Stomach (tissue), 9 donors: ENCODE measurements around the gene PMM2. TPM values are rescaled to one million over a fixed set of nuclear protein-coding genes. Genes with fewer than 3 reads are reported as not detected.

Experiments
- DNase-seq, 2 donors: peaks; one replicate each; pipeline versions ENCODE4 v3.0.0 to v3.0.0-alpha.2; 2013 to 2019
- H3K27ac ChIP-seq, 5 donors: fragments of 200-600 bp in 4 of 5; sonication (generic) in 4 of 5; one replicate each; pipeline ENCODE4 v1.5.1; 2013 to 2019; ENCODE audit warnings: mild to moderate bottlenecking in 1 of 5, moderate library complexity in 1 of 5
- H3K27me3 ChIP-seq, 3 donors: fragments of 200-600 bp; sonication (generic); one replicate each; pipeline ENCODE4 v1.5.1; 2017 to 2019; ENCODE audit warnings: mixed run types in 1 of 3
- H3K36me3 ChIP-seq, 4 donors: fragments of 200-600 bp; sonication (generic); 1 replicate in 3 of 4; 2 replicates in 1 of 4; pipeline ENCODE4 v1.5.1; 2016 to 2019
- H3K4me1 ChIP-seq, 4 donors: fragments of 200-600 bp; sonication (generic); one replicate each; pipeline ENCODE4 v1.5.1; 2016 to 2019
- H3K4me3 ChIP-seq, 4 donors: fragments of 200-600 bp; sonication (generic) in 3 of 4; one replicate each; pipeline ENCODE4 v1.5.1; 2016 to 2019; ENCODE audit warnings: mild to moderate bottlenecking in 1 of 4
- H3K9me3 ChIP-seq, 4 donors: fragments of 200-600 bp; sonication (generic); one replicate each; pipeline ENCODE4 v1.5.1; 2016 to 2019
- CTCF ChIP-seq, 7 experiments: fragments of 450-650 bp in 4 of 7; fragments of 200-600 bp in 3 of 7; sonication (generic) in 3 of 7; IDR thresholded peaks; one replicate each; pipeline ENCODE4 v1.5.1; 2016 to 2019; ENCODE audit warnings: antibody characterized with exemption in 7 of 7, control low read depth in 2 of 7, mild to moderate bottlenecking in 1 of 7
- EP300 ChIP-seq: sonication (generic); formaldehyde crosslinking; IDR thresholded peaks from one replicate; pipeline ENCODE4 v1.6.1; 2017; ENCODE audit warnings: antibody characterized with exemption
- POLR2A ChIP-seq, 4 donors: fragments of 450-650 bp; IDR thresholded peaks; one replicate each; pipeline ENCODE4 v1.6.1; 2016; ENCODE audit warnings: antibody characterized with exemption in 4 of 4, control low read depth in 2 of 4, mild to moderate bottlenecking in 1 of 4, moderate library complexity in 1 of 4
- POLR2AphosphoS5 ChIP-seq, 3 donors: sonication (generic); formaldehyde crosslinking; IDR thresholded peaks; one replicate each; pipeline ENCODE4 v1.6.1; 2016; ENCODE audit warnings: antibody characterized with exemption in 3 of 3
- WGBS, 5 donors: extraction: QIAGEN DNeasy Blood & Tissue Kit in 3 of 5; methylation state at CpG; one replicate each; pipeline versions ENCODE4 v1.1.5 to v1.1.7; 2013 to 2018; 5-methylcytosine and 5-hydroxymethylcytosine counted together
- intact Hi-C: fragments of 100-400 bp; cut with DNase I; formaldehyde crosslinking; loops from one replicate; pipeline ENCODE4 v1.15.1; 2023; ENCODE audit warnings: low total_unique reads
- polyA plus RNA-seq, 3 donors: library from polyadenylated mRNA; stranded (reverse); fragments of 200-250 nt; gene quantifications; one replicate each; pipeline ENCODE4 v1.2.3, GENCODE V29; 2013
- total RNA-seq, 5 donors: library from RNA; depleted of rRNA; stranded (reverse); fragments of >200 nt; gene quantifications; one replicate each; pipeline versions ENCODE4 v1.1.0 to v1.2.3, GENCODE V29; 2014 to 2016
- donor health status: healthy with polysubstance abuse.
- donor health status: Bipolar disorder and iron deficiency.
- donor health status: healthy.

PMM2 gene
- total and polyA plus RNA-seq, 8 donors: 15.1 to 89.3 (median 40.4) TPM

- TF ChIP-seq EP300 (no peak), CTCF (IDR thresholded peaks at IDR 0.05) (no peak), POLR2AphosphoS5 (IDR thresholded peaks at IDR 0.05) (no peak), POLR2A (IDR thresholded peaks at IDR 0.05) (no peak)
- WGBS, 5 donors: 80 to 92% (median 85%) methylated on average over 13 of the region's 13 CpGs
- Histone ChIP-seq H3K36me3 (peaks cover 85 to 100% (median 99%) of the 10 kb centered on the region in 4 donors), H3K27me3 (no peaks in the 10 kb centered on the region), H3K9me3 (no peaks in the 10 kb centered on the region), H3K4me3 (no peak overlapping the region), H3K27ac (no peak overlapping the region), H3K4me1 (peaks cover 0 to 2% (median under 1%) of the 10 kb centered on the region in 4 donors)
- no peak for DNase-seq
- intact Hi-C loops: loop anchor here (10.0 kb wide), 1 partner anchor 78 kb away; the partner anchor contains the start of gene LITAFD
Measured at GRCh38 chr16:8806272-8806983, 8.8 kb downstream of the PMM2 start.

- intact Hi-C loops: loop anchor here (10.0 kb wide), 1 partner anchor 78 kb away; the partner anchor contains the start of gene LITAFD
- Histone ChIP-seq H3K9me3 (no peaks in the 10 kb centered on the region), H3K36me3 (peaks cover 87 to 100% (median 99%) of the 10 kb centered on the region in 4 donors), H3K27ac (no peak overlapping the region), H3K4me1 (peaks cover 0 to 2% (median 0%) of the 10 kb centered on the region in 4 donors), H3K27me3 (no peaks in the 10 kb centered on the region), H3K4me3 (no peak overlapping the region)
- WGBS, 5 donors: 87 to 93% (median 92%) methylated on average over 5 of the region's 5 CpGs
- TF ChIP-seq CTCF (IDR thresholded peaks at IDR 0.05) (no peak), EP300 (no peak), POLR2AphosphoS5 (IDR thresholded peaks at IDR 0.05) (no peak), POLR2A (IDR thresholded peaks at IDR 0.05) (no peak)
- no peak for DNase-seq
Measured at GRCh38 chr16:8807189-8807588, 9.6 kb downstream of the PMM2 start.

GRCh38 chr16:8808009-8808408 lies 10.4 kb downstream of the PMM2 start:
- H3K27ac ChIP-seq: no peak overlapping the region
- no peak for DNase-seq
- H3K4me1 ChIP-seq: peaks cover 0 to 2% (median 0%) of the 10 kb centered on the region in 4 donors
- H3K27me3 ChIP-seq: no peaks in the 10 kb centered on the region
- TF ChIP-seq POLR2A (IDR thresholded peaks at IDR 0.05) (no peak), EP300 (no peak), POLR2AphosphoS5 (IDR thresholded peaks at IDR 0.05) (no peak), CTCF (IDR thresholded peaks at IDR 0.05) (no peak)
- 53 to 77% (median 67%) methylated on average over 3 of the region's 3 CpGs for WGBS, 5 donors
- no peak overlapping the region for H3K4me3 ChIP-seq
- intact Hi-C loops: loop anchor here (10.0 kb wide), 1 partner anchor 77 kb away; the partner anchor contains the start of gene LITAFD
- H3K36me3 ChIP-seq: peaks cover 87 to 100% (median 99%) of the 10 kb centered on the region in 4 donors
- no peaks in the 10 kb centered on the region for H3K9me3 ChIP-seq

GRCh38 chr16:8808613-8809353 lies 11.1 kb downstream of the PMM2 start:
- intact Hi-C loops: loop anchor here (10.0 kb wide), 1 partner anchor 76 kb away; the partner anchor contains the start of gene LITAFD
- H3K36me3 ChIP-seq: peaks cover 90 to 100% (median 99%) of the 10 kb centered on the region in 4 donors
- H3K4me1 ChIP-seq: peaks cover 0 to 2% (median 0%) of the 10 kb centered on the region in 4 donors
- WGBS, 5 donors: 67 to 82% (median 73%) methylated on average over 11 of the region's 11 CpGs
- H3K4me3 ChIP-seq: no peak overlapping the region
- H3K27ac ChIP-seq: no peak overlapping the region
- no peaks in the 10 kb centered on the region for H3K9me3 ChIP-seq
- TF ChIP-seq POLR2A (IDR thresholded peaks at IDR 0.05) (no peak), POLR2AphosphoS5 (IDR thresholded peaks at IDR 0.05) (no peak), CTCF (IDR thresholded peaks at IDR 0.05) (no peak), EP300 (no peak)
- DNase-seq: no peak
- no peaks in the 10 kb centered on the region for H3K27me3 ChIP-seq
